Measurements from ENCODE around the gene MT1H. TPM values are rescaled to one million over a fixed set of nuclear protein-coding genes. Genes with fewer than 3 reads are reported as not detected.

MT1H gene
- total RNA-seq, 1 experiment from 2014 or later: not detected

GRCh38 chr16:56653218-56653617 is 16.4 kb upstream of the MT1H start:
- BruUV-seq (replicated peaks): no TSS peak
- intact Hi-C loops (cut with micrococcal nuclease): no loop called here
- CTCF ChIA-PET: interaction anchor here (0.6 to 1.5 kb wide), 3 partner anchors 10 to 52 kb away, joined by 3 to 5 read pairs (median 3); no protein-coding TSS in a partner anchor
- no peaks in the 10 kb centered on the region for H3K27me3 Mint-ChIP-seq (ENCODE audit: insufficient read depth, unreplicated experiment)
- POLR2A ChIA-PET: interaction anchor here (0.7 to 6.3 kb wide), 6 partner anchors 17 to 145 kb away, joined by 3 to 60 read pairs (median 8); partner anchors contain the start of genes MT1E, MT1X and MT2A
- DNase-seq (ENCODE audit: unreplicated experiment): no peak
- no peaks in the 10 kb centered on the region for H3K9me3 Mint-ChIP-seq (ENCODE audit: unreplicated experiment)
- no peak for TF ChIP-seq CTCF (IDR thresholded peaks at IDR 0.05; ENCODE audit: unreplicated experiment)
- peaks cover 4% of the 10 kb centered on the region for H3K36me3 Mint-ChIP-seq (ENCODE audit: insufficient read depth, unreplicated experiment)
- H3K27ac Mint-ChIP-seq (ENCODE audit: low read depth, unreplicated experiment): no peak overlapping the region
- H3K4me3 Mint-ChIP-seq (ENCODE audit: unreplicated experiment): no peak overlapping the region
- H3K4me1 Mint-ChIP-seq (ENCODE audit: insufficient read depth, unreplicated experiment): peaks cover 21% of the 10 kb centered on the region

GRCh38 chr16:56657555-56658326 is 11.9 kb upstream of the MT1H start, which contains the start of gene MT1F:
TSS of gene MT1F (plus strand) at chr16:56657959. CDS start at chr16:56658059, 100 bp downstream.
- peak; percentile 95 for DNase-seq (ENCODE audit: unreplicated experiment)
- Mint-ChIP-seq H3K4me3 (ENCODE audit: unreplicated experiment) (peak within 1 kb of the TSS; percentile 77), H3K27ac (ENCODE audit: low read depth, unreplicated experiment) (no peak within 1 kb of the TSS), H3K4me1 (ENCODE audit: insufficient read depth, unreplicated experiment) (peaks cover 21% of the 10 kb centered on the region), H3K27me3 (ENCODE audit: insufficient read depth, unreplicated experiment) (no peaks in the 10 kb centered on the region), H3K9me3 (ENCODE audit: unreplicated experiment) (no peaks in the 10 kb centered on the region), H3K36me3 (ENCODE audit: insufficient read depth, unreplicated experiment) (peaks cover 4% of the 10 kb centered on the region)
- ChIA-PET CTCF (no interaction called here), POLR2A (interaction anchor here (0.5 to 5.6 kb wide), 14 partner anchors 9 to 512 kb away, joined by 3 to 60 read pairs (median 4); partner anchors contain the start of genes MT1E, MT1X and MT2A)
- BruUV-seq (replicated peaks): no TSS peak
- intact Hi-C loops (cut with micrococcal nuclease): no loop called here
- TF ChIP-seq CTCF (IDR thresholded peaks at IDR 0.05; ENCODE audit: unreplicated experiment): no peak

GRCh38 chr16:56658327-56658875 is 11.2 kb upstream of the MT1H start:
- POLR2A ChIA-PET: interaction anchor here (0.5 to 5.6 kb wide), 8 partner anchors 15 to 206 kb away, joined by 3 to 60 read pairs (median 5); partner anchors contain the start of genes MT1E and MT1X
- H3K4me1 Mint-ChIP-seq (ENCODE audit: insufficient read depth, unreplicated experiment): peaks cover 21% of the 10 kb centered on the region
- H3K9me3 Mint-ChIP-seq (ENCODE audit: unreplicated experiment): no peaks in the 10 kb centered on the region
- peak overlapping the region; percentile 77 for H3K4me3 Mint-ChIP-seq (ENCODE audit: unreplicated experiment)
- H3K27ac Mint-ChIP-seq (ENCODE audit: low read depth, unreplicated experiment): no peak overlapping the region
- intact Hi-C loops (cut with micrococcal nuclease): no loop called here
- no peak for DNase-seq (ENCODE audit: unreplicated experiment)
- H3K36me3 Mint-ChIP-seq (ENCODE audit: insufficient read depth, unreplicated experiment): peaks cover 4% of the 10 kb centered on the region
- BruUV-seq (replicated peaks): no TSS peak
- CTCF ChIA-PET: interaction anchor here (0.6 kb wide), 1 partner anchor 15 kb away, joined by 3 read pairs; no protein-coding TSS in a partner anchor
- no peaks in the 10 kb centered on the region for H3K27me3 Mint-ChIP-seq (ENCODE audit: insufficient read depth, unreplicated experiment)
- TF ChIP-seq CTCF (IDR thresholded peaks at IDR 0.05; ENCODE audit: unreplicated experiment): no peak

Measured in MCF 10A (cell line).